KOPT-K1 (cell line): ENCODE results near the gene KIF11.
"Not testable (repeated sequence)": the region's sequence is repeated elsewhere in the genome, so short reads cannot be mapped to it uniquely, and the experiment has no call there.

Source experiments
- H3K27ac ChIP-seq: fragments of 200-600 bp; sonication (generic); 2 replicates; pipeline ENCODE4 v1.5.1; 2016; ENCODE audit warnings: antibody characterized with exemption, mild to moderate bottlenecking, low read depth, low read length; ENCODE audit not compliant: poor library complexity, severe bottlenecking
- H3K36me3 ChIP-seq: fragments of 200-600 bp; sonication (generic); 2 replicates; pipeline ENCODE4 v1.5.1; 2017; ENCODE audit warnings: antibody characterized with exemption, mild to moderate bottlenecking, low read length, moderate library complexity; ENCODE audit not compliant: insufficient read depth
- H3K9me3 ChIP-seq: fragments of 200-600 bp; sonication (generic); 2 replicates; pipeline ENCODE4 v1.5.1; 2017; ENCODE audit warnings: antibody characterized with exemption, low read length, mild to moderate bottlenecking; ENCODE audit not compliant: insufficient read depth, poor library complexity, severe bottlenecking

The KIF11 gene

DNA sequence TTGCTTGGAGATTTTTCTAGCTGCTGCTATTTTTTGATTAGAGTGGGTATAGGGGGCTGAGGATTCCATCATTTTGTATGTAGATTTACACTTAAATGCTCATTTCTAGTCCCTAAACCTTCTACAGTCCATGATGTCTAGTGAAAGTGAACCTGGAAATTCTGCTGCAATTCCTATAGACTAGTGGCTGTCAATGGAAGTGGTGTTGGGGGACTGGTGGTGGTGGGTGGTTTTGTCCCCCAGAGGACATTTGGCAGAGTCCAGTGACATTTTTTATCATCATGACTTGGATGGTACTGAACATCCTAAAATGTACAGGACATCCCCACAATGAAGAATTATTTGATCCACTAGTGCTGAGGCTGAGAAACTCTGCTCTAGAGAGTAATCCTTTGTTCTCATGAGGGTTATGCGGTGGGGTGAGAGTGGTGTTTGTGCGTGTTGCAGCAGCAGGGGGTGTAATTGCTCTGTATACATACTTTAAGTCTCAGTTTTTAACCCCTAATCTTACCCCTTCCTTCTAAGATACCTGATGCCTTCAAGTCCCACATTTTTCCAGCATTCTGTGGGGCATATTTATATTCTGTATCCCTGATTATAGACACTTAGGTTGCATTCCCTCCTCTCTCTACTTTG lies 35.0 kb downstream of the KIF11 start:
- H3K27ac ChIP-seq: no peak overlapping the region
- no peaks in the 10 kb centered on the region for H3K9me3 ChIP-seq
- peaks cover 96% of the 10 kb centered on the region for H3K36me3 ChIP-seq

DNA sequence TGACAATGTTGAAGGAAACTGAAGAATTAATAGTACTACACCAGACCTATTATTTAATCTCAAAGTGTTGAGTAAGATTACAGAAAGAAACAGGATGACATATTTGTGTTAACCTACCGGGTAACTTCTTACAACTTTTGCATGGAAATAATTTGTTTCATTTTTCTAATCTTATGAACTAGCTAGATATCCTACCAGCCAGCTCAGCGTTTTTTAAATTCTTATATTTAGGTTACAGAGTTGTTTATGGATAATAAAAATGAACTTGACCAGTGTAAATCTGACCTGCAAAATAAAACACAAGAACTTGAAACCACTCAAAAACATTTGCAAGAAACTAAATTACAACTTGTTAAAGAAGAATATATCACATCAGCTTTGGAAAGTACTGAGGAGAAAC lies 37.0 kb downstream of the KIF11 start:
- no peaks in the 10 kb centered on the region for H3K9me3 ChIP-seq
- H3K27ac ChIP-seq: no peak overlapping the region
- H3K36me3 ChIP-seq: peaks cover 96% of the 10 kb centered on the region

DNA sequence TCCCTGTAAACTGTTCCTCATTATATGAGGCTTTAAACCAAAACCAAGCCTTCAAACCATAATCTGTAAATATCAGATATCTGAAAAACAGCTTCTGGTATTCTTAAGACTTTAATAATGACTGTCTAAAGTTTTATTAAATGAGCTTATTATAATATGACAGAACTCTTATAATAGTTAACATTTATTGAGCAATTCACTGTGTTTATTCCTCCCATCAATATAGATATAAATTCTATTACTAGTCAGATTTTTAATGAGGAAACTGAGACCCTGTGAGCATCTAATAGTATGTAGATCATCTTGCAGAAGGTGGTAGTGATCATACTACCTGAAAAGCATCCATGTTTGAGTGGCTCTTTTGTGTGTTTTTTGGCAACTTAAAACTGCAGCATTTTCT lies 45.1 kb downstream of the KIF11 start:
- Histone ChIP-seq H3K36me3 (peaks cover 99% of the 10 kb centered on the region), H3K9me3 (no peaks in the 10 kb centered on the region), H3K27ac (no peak overlapping the region)

DNA sequence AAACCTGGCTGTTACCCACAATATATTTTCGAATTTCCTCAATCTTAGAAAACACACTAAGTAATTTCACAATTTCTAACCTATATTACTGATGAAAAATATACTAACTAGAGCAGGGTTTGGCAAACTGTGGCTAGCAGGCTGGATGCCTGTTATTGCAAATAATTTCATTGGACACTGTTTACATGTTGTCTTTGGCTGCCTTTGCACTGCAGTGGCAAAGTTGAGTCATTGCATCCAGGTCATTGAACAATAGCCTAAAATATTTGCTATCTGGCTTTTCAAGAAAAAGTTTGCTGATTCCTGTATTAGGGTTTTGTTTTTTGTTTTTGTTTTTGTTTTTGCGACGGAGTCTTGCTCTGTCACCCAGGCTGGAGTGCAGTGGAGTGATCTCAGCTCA lies 47.2 kb downstream of the KIF11 start:
- Histone ChIP-seq H3K27ac (no peak overlapping the region), H3K36me3 (peaks cover 99% of the 10 kb centered on the region)

DNA sequence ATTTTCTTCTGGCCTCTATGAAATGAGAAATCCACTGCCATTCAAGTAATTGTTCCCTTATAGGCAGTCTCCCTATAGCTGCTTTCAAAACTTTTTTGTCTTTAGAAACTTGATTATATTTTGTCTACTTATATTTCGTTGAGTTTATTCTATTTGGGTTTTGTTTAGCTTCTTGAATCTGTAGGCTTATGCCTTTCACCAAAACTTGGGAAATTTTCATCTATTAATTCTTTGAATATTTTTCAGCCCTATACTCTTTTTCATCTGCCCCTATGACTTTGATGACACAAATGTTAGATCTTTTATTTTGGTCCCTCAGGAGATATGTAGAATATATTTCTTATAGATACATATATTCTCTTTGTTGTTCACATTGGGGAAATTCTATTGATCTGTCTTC lies 48.6 kb downstream of the KIF11 start:
- Histone ChIP-seq H3K36me3 (peaks cover 99% of the 10 kb centered on the region), H3K27ac (no peak overlapping the region), H3K9me3 (no peaks in the 10 kb centered on the region)

More for the DNA sequence above, 47.2 kb downstream of the KIF11 start:
- no peaks in the 10 kb centered on the region for H3K9me3 ChIP-seq

DNA sequence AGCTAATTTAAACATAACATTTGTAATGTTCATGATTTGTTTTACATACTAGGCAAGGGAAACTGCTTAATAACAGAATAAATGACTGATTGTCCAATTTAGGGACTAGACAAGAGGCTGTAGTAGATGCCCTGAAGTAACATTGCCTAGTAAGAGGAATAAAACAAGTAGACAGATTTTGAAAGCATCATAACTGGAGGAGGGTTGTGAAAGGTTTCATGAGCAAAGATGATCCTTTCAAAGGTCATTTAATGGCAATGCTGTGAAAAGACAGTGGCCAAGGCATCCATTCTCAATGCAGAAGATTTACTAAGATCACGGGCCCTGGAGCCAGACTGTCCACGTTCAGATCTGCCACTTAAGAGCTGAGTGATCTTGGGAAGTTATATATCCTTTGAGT lies 52.0 kb downstream of the KIF11 start:
- Histone ChIP-seq H3K9me3 (no peaks in the 10 kb centered on the region), H3K27ac (no peak overlapping the region), H3K36me3 (peaks cover 99% of the 10 kb centered on the region)

DNA sequence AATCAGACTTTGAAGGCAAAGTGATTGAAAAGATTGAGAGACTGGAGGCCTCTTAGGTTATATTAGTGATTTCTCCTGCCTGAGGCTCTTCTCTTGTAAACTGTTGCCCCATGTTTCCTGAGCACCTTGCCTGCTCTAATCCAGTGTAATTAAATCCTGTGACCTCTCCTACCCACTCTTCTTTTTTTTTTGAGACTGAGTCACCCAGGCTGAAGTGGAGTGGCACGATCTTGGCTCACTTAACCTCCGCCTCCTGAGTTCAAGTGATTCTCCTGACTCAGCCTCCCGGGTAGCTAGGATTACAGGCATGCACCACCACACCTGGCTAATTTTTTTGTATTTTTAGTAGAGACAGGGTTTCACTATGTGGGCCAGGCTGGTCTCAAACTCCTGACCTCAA lies 57.9 kb downstream of the KIF11 start:
- H3K36me3 ChIP-seq: peaks cover 100% of the 10 kb centered on the region
- not testable (repeated sequence) for H3K27ac ChIP-seq, H3K9me3 ChIP-seq

DNA sequence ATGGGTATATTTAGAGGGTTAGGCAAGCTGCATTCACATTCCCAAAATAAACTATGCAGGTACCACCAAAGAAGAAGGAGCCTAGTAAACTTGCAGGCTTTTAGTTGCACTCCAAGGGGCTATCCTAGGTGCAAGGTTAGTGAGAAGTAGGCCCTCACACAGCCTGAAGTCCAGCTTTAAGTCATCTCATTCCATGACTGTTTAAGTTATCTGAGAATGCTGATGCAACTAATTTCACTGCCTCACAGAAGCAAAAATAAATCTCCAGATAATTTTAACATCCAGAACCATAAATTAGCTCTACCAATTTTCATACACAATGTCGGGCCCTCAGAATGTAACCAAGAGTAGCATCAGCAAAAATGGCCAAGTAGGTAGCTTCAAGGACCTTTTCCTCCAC lies 62.5 kb downstream of the KIF11 start:
- H3K36me3 ChIP-seq: peaks cover 64% of the 10 kb centered on the region
- no peak overlapping the region for H3K27ac ChIP-seq
- no peaks in the 10 kb centered on the region for H3K9me3 ChIP-seq

DNA sequence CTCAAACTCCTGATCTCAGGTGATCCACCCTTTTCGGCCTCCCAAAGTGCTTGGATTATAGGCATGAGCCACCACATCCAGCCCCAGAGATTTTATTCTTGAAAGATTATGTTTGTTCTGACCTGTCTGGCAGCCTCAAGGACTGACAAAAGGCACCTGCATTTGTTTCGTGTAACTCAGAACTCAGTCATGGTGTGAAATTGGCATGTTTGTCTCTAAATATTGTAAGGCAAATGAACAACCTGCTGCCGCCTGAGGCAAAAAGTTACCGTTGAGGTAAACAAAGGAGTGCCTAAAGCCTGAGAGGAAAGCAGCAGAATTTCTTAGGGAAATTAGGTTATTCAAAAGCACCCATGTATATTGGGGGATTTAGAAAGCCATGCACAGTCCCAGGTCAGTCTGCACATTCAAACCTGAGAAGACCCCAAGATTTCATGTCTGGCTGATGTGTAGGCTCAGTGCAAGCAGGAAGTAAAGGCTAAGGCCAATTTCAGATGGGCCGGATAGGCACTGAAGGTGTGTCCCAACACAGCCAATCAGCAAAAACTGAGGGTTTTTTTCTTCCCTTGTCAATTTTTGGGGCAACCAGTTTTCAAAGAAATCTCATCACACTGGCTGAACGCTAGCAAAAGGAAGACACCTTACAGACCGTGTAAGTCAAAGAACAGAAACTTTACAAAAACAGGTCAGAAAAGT lies 63.5 kb downstream of the KIF11 start:
- H3K27ac ChIP-seq: no peak overlapping the region
- peaks cover 54% of the 10 kb centered on the region for H3K36me3 ChIP-seq

DNA sequence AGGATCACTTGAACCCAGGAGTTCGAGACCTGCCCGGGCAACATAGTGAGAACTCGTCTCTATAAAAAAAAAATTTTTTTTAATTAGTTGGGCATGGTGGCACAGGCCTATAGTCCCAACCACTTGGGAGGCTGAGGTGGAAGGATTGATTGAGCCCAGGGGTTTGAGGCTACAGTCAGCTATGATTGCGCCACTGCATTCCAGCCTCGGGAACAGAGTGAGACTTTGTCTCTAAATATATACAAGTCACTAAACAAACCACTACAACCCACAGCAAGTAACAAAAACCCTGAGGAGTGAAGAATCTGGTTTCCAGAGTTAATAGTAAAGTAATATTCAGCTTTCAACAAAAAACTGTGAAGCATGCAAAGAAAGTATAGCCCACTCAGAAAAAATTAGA lies 64.1 kb downstream of the KIF11 start:
- Histone ChIP-seq H3K36me3 (peaks cover 48% of the 10 kb centered on the region), H3K9me3 (no peaks in the 10 kb centered on the region), H3K27ac (no peak overlapping the region)

More for the DNA sequence above, 63.5 kb downstream of the KIF11 start:
- H3K9me3 ChIP-seq: no peaks in the 10 kb centered on the region

DNA sequence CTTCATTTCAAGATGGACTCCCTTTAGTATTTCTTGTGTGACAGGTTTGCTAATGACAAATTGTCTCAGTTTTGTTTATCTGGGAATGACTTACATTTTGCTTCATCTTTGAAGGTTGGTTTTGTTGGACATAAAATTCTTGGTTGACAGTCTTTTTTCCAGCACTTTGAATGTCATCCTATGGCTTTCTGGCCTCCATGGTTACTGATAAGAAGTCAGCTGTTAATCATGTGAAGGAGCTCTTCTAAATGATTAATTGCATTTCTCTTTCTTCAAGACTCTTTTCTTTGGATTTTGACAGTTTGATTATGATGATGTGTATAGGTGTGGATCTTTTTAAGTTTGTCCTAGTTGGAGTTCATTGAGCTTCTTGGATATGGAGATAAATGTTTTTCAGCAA lies 69.9 kb downstream of the KIF11 start:
- Histone ChIP-seq H3K27ac (no peak overlapping the region), H3K9me3 (peaks cover 16% of the 10 kb centered on the region), H3K36me3 (no peaks in the 10 kb centered on the region)

DNA sequence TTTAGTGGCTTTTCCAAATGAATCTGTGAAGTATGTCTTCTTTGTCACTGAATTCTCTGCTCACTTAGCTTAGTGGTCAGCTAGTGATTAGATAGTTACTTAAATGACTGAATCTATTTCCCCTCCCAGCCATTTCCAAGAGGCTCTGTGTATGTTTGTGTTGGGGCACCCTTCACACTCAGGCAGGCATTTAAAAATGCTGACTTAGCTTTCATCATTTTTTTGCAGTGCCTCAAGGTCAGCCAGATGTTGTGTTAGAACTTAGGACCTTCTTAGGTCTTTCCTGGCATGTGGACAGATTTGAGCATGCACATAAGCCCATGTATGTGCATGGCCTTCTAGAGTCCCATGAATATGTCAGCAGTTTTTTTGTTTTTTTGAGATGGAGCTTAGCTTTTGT lies 71.4 kb downstream of the KIF11 start:
- Histone ChIP-seq H3K36me3 (no peaks in the 10 kb centered on the region), H3K9me3 (peaks cover 16% of the 10 kb centered on the region), H3K27ac (no peak overlapping the region)

DNA sequence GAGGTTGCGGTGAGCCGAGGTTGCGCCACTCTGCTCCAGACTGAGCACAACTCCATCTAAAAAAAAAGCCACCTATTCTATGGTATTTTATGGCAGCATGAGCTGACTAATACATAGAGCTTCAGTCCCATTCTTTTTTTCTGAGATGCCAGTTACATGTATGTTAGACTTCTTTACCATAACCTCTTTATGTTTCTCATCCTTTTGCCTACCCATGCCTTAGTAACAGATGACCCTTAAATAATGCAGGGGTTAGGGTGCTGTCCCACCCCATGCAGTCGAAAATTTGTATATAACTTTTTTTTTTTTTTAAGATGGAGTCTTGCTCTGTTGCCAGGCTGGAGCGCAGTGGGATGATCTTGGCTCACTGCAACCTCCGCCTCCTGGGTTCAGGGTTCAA lies 74.1 kb downstream of the KIF11 start:
- Histone ChIP-seq H3K36me3 (no peaks in the 10 kb centered on the region), H3K9me3 (peaks cover 16% of the 10 kb centered on the region), H3K27ac (no peak overlapping the region)

DNA sequence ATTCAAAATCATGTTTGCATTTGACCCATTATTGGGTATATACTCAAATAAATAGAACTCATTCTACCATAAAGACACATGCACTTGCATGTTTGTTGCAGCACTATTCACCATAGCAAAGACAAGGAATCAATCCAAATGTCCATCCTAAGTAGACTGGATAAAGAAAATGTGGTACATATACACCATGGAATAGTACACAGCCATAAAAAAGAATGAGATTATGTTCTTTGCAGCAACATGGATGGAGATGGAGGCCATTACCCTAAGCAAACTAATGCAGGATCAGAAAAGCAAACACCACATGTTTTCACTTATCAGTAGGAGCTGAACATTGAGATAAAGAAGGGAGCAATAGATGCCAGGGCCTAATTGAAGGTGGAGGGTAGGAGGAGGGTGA lies 84.8 kb downstream of the KIF11 start:
- no peaks in the 10 kb centered on the region for H3K9me3 ChIP-seq
- H3K36me3 ChIP-seq: no peaks in the 10 kb centered on the region
- H3K27ac ChIP-seq: no peak overlapping the region

DNA sequence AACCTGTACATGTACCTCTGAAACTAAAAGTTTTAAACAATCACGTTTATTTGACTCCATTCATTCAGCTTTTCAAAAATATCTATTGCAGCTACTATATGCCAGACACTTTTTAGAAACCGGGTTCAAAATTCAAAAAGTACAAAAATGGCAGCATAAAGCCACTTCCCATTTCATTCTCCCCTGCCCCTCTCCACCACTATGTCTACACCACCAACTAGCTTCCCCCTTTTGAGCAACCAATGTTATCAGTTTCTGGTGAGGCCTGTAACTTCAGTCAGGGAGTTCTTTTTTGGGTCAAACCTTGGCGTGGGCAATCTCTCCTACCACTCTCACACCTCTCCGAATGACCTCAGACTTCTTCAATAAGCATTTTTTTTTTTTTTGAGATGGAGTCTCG lies 85.3 kb downstream of the KIF11 start:
- Histone ChIP-seq H3K36me3 (no peaks in the 10 kb centered on the region), H3K9me3 (no peaks in the 10 kb centered on the region), H3K27ac (no peak overlapping the region)

DNA sequence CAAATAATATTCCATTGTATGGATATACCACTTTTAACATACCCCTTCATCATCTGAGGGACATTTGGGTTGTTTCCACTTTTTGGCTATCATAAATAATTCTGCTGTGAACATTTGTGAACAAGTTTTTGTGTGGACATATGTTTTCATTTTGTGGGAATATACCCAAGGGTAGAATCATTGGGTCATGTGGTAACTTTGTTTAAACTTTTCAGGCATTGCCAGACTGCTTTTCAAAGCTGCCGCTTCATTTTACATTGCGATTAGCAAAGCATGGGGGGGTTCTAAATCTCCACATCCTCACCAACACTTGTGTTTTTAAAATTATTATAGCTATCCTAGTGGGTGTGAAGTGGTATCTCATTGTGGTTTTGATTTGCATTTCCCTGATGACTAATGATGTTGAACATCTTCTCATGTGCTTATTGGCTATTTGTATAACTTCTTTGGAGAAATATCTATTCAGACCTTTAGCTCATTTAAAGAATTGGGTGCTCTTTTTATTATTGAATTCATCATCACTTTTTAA lies 88.4 kb downstream of the KIF11 start:
- Histone ChIP-seq H3K36me3 (no peaks in the 10 kb centered on the region), H3K27ac (no peak overlapping the region), H3K9me3 (no peaks in the 10 kb centered on the region)
